ENCODE results near the gene LDLRAP1. TPM values are rescaled to one million over a fixed set of nuclear protein-coding genes. Genes with fewer than 3 reads are reported as not detected.
A peak's percentile ranks its signal among the peaks of the same experiment; 100 is the strongest.

The LDLRAP1 gene
- total and polyA plus RNA-seq, 2 experiments from 2014 or later = 9.6 to 22.7 TPM

DNA sequence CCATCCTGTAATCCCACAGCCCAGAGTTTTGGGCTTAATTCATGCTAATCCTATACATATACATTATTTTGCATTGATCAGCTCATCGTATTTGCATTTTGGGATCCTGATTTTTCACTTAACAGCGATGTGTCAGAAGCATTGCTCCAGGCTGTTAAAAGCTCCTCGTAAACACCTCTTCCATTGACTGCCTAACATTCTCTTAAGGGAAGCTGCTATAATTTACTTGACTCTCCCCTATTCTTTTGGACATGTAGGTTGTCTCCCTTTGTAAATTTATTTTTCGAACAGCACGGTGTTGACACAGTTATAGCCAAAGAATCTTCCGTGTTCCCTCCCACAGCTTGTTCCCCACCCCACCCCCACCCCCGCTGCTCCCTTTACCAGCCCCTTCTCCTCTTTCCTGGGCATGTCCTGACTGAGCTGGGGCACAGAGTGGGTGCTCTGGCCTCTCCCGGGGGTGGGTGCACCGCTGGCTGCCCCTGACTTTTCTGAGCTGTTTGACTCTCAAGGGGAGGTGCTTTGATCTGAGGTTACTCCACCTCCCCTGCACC is 22.8 kb downstream of the LDLRAP1 start (continued):
- TF ChIP-seq, protein P1, sequence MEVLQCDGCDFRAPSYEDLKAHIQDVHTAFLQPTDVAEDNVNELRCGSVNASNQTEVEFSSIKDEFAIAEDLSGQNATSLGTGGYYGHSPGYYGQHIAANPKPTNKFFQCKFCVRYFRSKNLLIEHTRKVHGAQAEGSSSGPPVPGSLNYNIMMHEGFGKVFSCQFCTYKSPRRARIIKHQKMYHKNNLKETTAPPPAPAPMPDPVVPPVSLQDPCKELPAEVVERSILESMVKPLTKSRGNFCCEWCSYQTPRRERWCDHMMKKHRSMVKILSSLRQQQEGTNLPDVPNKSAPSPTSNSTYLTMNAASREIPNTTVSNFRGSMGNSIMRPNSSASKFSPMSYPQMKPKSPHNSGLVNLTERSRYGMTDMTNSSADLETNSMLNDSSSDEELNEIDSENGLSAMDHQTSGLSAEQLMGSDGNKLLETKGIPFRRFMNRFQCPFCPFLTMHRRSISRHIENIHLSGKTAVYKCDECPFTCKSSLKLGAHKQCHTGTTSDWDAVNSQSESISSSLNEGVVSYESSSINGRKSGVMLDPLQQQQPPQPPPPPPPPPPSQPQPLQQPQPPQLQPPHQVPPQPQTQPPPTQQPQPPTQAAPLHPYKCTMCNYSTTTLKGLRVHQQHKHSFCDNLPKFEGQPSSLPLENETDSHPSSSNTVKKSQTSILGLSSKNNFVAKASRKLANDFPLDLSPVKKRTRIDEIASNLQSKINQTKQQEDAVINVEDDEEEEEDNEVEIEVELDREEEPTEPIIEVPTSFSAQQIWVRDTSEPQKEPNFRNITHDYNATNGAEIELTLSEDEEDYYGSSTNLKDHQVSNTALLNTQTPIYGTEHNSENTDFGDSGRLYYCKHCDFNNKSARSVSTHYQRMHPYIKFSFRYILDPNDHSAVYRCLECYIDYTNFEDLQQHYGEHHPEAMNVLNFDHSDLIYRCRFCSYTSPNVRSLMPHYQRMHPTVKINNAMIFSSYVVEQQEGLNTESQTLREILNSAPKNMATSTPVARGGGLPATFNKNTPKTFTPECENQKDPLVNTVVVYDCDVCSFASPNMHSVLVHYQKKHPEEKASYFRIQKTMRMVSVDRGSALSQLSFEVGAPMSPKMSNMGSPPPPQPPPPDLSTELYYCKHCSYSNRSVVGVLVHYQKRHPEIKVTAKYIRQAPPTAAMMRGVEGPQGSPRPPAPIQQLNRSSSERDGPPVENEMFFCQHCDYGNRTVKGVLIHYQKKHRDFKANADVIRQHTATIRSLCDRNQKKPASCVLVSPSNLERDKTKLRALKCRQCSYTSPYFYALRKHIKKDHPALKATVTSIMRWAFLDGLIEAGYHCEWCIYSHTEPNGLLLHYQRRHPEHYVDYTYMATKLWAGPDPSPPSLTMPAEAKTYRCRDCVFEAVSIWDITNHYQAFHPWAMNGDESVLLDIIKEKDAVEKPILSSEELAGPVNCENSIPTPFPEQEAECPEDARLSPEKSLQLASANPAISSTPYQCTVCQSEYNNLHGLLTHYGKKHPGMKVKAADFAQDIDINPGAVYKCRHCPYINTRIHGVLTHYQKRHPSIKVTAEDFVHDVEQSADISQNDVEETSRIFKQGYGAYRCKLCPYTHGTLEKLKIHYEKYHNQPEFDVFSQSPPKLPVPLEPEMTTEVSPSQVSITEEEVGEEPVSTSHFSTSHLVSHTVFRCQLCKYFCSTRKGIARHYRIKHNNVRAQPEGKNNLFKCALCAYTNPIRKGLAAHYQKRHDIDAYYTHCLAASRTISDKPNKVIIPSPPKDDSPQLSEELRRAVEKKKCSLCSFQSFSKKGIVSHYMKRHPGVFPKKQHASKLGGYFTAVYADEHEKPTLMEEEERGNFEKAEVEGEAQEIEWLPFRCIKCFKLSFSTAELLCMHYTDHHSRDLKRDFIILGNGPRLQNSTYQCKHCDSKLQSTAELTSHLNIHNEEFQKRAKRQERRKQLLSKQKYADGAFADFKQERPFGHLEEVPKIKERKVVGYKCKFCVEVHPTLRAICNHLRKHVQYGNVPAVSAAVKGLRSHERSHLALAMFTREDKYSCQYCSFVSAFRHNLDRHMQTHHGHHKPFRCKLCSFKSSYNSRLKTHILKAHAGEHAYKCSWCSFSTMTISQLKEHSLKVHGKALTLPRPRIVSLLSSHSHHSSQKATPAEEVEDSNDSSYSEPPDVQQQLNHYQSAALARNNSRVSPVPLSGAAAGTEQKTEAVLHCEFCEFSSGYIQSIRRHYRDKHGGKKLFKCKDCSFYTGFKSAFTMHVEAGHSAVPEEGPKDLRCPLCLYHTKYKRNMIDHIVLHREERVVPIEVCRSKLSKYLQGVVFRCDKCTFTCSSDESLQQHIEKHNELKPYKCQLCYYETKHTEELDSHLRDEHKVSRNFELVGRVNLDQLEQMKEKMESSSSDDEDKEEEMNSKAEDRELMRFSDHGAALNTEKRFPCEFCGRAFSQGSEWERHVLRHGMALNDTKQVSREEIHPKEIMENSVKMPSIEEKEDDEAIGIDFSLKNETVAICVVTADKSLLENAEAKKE (CRISPR knock-in tag; IDR thresholded peaks at IDR 0.05) = no peak
- no peak for TF ChIP-seq POLR2AphosphoS5 (IDR thresholded peaks at IDR 0.05; ENCODE audit: low read depth)

DNA sequence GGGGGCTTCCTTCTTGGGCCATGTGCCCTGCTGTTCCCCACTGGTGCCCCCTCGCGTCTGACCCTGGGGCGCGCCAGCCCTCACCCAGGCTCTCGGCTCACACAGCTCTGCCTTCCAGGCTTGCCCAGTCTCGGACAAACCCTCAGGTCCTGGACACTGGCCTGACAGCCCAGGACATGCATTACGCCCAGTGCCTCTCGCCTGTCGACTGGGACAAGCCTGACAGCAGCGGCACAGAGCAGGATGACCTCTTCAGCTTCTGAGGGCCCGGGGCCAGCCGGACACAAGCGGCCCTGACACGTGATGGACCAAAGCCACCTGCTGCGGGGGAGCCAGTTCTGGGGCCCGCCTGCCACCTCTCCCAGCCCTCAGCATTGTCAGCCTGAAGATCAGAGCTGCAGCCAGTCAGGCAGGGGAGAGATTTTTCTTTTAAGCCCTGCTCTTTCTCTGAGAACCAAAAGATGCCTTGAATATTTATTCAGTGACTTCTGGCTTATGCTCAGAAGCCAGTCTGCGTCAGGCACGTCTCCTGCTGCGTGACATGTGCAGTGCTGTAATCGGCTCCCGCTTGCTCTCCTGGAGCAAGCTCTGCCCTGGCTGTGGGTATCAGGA is 23.4 kb downstream of the LDLRAP1 start:
- H3K79me2 ChIP-seq (replicated peaks; ENCODE audit: insufficient read depth) = no peaks in the 10 kb centered on the region
- ATAC-seq = peak; percentile 21
- H3F3A ChIP-seq (replicated peaks; ENCODE audit: low read depth) = no peaks in the 10 kb centered on the region
- TF ChIP-seq ZNF331 (CRISPR knock-in tag; IDR thresholded peaks at IDR 0.05; ENCODE audit: low read depth) (no peak), STAT1 (IDR thresholded peaks at IDR 0.05; ENCODE audit: unreplicated experiment) (no peak), NANOG (IDR thresholded peaks at IDR 0.05; ENCODE audit: borderline replicate concordance) (no peak), EZH2phosphoT487 (IDR thresholded peaks at IDR 0.05; ENCODE audit: unreplicated experiment) (no peak)
- TF ChIP-seq, protein P2, sequence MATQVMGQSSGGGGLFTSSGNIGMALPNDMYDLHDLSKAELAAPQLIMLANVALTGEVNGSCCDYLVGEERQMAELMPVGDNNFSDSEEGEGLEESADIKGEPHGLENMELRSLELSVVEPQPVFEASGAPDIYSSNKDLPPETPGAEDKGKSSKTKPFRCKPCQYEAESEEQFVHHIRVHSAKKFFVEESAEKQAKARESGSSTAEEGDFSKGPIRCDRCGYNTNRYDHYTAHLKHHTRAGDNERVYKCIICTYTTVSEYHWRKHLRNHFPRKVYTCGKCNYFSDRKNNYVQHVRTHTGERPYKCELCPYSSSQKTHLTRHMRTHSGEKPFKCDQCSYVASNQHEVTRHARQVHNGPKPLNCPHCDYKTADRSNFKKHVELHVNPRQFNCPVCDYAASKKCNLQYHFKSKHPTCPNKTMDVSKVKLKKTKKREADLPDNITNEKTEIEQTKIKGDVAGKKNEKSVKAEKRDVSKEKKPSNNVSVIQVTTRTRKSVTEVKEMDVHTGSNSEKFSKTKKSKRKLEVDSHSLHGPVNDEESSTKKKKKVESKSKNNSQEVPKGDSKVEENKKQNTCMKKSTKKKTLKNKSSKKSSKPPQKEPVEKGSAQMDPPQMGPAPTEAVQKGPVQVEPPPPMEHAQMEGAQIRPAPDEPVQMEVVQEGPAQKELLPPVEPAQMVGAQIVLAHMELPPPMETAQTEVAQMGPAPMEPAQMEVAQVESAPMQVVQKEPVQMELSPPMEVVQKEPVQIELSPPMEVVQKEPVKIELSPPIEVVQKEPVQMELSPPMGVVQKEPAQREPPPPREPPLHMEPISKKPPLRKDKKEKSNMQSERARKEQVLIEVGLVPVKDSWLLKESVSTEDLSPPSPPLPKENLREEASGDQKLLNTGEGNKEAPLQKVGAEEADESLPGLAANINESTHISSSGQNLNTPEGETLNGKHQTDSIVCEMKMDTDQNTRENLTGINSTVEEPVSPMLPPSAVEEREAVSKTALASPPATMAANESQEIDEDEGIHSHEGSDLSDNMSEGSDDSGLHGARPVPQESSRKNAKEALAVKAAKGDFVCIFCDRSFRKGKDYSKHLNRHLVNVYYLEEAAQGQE (IDR thresholded peaks at IDR 0.05; ENCODE audit: unreplicated experiment) = no peak
- TF ChIP-seq, protein P3, sequence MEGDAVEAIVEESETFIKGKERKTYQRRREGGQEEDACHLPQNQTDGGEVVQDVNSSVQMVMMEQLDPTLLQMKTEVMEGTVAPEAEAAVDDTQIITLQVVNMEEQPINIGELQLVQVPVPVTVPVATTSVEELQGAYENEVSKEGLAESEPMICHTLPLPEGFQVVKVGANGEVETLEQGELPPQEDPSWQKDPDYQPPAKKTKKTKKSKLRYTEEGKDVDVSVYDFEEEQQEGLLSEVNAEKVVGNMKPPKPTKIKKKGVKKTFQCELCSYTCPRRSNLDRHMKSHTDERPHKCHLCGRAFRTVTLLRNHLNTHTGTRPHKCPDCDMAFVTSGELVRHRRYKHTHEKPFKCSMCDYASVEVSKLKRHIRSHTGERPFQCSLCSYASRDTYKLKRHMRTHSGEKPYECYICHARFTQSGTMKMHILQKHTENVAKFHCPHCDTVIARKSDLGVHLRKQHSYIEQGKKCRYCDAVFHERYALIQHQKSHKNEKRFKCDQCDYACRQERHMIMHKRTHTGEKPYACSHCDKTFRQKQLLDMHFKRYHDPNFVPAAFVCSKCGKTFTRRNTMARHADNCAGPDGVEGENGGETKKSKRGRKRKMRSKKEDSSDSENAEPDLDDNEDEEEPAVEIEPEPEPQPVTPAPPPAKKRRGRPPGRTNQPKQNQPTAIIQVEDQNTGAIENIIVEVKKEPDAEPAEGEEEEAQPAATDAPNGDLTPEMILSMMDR (conservative IDR thresholded peaks at IDR 0.05; ENCODE audit: low read depth in 2 of 2) = peak; percentile 25 to 40; a peak in 3 of 4 replicates
- Mint-ChIP-seq H3K4me3 (no peak overlapping the region), H3K36me3 (ENCODE audit: low read depth) (no peaks in the 10 kb centered on the region), H3K9me3 (no peaks in the 10 kb centered on the region), H3K4me1 (peaks cover 42% of the 10 kb centered on the region), H3K27ac (no peak overlapping the region; the same call in 1 of the 2 replicates), H3K27me3 (ENCODE audit: insufficient read depth, low read depth, poor library complexity) (peaks cover 17% of the 10 kb centered on the region)
- H3K4me3 ChIP-seq = no peak overlapping the region
- no peaks in the 10 kb centered on the region for H3K9me2 ChIP-seq (ENCODE audit: insufficient read depth)
- H3K36me3 ChIP-seq (ENCODE audit: insufficient read depth) = no peaks in the 10 kb centered on the region
- peak; percentile 47 for DNase-seq (ENCODE audit: low spot score)
- peak overlapping the region; percentile 14; the same call in 1 of the 2 replicates for H3K4me2 ChIP-seq
- no peaks in the 10 kb centered on the region for H3K27me3 ChIP-seq (ENCODE audit: insufficient read depth)
- H4K20me1 ChIP-seq (replicated peaks; ENCODE audit: insufficient read depth) = no peaks in the 10 kb centered on the region
- peaks cover 24% of the 10 kb centered on the region for H3K4me1 ChIP-seq (ENCODE audit: insufficient read depth)
- no peak overlapping the region for H2AFZ ChIP-seq
- H3K27ac ChIP-seq (ENCODE audit: low read depth) = no peak overlapping the region

Measured in GM23338 (cell line).